HG02571 (cell line): Measurements from ENCODE around the gene ZNF598.

Source experiments
- ATAC-seq: cut with Tn5 transposase; IDR thresholded peaks from one replicate; pipeline ENCODE4 v1.9.1; 2021; ENCODE audit warnings: mild to moderate bottlenecking, moderate library complexity; ENCODE audit not compliant: unreplicated experiment

ZNF598 gene

DNA sequence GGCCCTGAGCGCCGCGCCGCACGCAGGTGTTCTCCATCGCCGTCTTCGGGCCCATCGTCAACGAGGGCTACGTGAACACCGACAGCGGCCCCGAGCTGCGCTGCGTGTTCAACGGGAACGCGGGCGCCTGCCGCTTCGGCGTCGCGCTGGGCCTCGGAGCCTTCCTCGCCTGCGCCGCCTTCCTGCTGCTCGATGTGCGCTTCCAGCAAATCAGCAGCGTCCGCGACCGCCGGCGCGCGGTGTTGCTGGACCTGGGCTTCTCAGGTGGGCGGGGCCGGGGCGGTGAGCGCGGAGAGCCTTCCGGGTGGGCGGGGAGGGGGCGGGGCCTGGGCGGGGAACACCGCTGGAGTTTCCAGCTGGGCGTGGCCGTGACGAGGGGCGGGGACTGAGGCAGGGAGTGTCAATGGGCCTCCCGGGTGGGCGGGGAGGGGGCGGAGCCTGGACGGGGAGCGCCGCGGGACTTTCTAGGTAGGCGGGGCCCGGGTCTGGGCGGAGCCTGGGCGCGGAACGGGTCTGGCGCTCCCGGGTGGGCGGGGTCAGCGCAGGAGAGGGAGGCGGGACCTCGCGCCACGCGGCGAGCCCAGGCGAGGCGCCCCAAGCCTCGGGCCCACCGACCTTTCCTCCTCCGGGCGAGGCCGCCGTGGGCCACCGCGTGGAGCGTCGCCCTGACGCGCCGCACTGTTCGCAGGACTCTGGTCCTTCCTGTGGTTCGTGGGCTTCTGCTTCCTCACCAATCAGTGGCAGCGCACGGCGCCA lies 17.5 kb downstream of the ZNF598 start:
- peak; percentile 46 for ATAC-seq

DNA sequence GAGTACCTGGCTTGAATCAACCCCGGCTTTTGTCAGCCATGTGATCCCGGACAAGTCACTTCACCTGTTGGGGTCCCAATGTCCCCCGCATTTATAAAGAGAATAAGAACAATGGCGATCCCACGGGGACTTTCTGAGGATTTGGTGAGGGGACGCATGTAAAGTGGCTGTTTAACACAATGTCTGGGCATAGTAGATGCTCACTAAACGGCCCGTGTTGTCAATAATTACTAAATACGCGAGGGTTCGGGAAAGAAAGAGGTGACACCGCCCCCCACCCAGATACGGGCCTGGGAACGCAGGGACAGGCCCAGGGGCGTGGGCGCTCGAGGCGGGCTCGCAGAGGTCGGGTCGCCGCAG lies 18.1 kb downstream of the ZNF598 start:
- ATAC-seq = no peak

- no peak for ATAC-seq
These were observed 18.5 kb downstream of the ZNF598 start for GRCh38 chr16:1991135-1991551.

DNA sequence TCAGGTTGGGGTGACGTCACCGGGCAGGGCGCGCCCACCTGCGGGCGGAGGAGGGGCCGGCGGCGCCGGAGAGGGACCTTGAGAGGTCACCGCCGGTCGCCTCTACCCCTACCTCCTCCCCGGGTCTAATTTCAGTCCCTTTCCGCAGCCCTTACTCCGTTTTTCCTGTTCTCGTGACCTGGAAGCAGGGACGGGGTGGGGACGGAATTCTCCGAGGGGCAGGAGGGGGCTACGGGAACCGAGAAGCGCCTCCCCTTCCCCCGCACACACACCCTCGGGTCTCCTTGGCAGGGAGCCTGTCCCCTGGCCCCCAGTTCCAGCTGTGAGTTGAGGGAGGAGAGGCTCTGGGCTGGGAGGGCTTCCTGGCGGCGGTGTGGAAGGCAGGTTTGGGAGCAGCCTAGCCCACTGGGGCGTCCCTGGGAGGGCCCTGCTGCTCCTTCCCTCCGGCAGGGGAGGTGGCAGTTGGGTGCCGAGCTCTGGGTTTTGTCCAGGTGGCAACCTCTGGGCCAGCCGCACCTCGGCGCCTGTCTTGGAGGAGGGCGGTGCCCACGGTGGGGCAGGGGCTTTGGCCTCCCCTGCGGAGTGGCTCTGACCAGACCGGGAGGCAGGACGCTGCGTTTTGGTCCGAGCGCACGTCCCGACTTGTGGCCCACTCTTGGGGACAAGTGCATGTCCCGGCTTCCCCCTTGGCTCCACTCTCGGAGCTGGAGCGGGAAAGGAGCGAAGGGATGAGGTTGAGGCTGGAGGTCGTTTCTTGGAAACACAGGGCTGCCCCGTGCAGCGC lies 19.1 kb downstream of the ZNF598 start:
- no peak for ATAC-seq

DNA sequence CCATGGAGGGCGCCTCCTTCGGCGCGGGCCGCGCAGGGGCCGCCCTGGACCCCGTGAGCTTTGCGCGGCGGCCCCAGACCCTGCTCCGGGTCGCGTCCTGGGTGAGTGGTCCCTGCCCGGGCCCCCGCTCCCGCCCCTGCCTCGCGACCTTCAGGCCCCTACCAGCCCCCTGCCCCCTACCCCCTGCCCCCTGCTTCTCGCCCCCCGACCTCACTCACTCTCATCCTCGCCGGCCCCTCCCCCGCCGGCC lies 19.6 kb downstream of the ZNF598 start:
- ATAC-seq = no peak

DNA sequence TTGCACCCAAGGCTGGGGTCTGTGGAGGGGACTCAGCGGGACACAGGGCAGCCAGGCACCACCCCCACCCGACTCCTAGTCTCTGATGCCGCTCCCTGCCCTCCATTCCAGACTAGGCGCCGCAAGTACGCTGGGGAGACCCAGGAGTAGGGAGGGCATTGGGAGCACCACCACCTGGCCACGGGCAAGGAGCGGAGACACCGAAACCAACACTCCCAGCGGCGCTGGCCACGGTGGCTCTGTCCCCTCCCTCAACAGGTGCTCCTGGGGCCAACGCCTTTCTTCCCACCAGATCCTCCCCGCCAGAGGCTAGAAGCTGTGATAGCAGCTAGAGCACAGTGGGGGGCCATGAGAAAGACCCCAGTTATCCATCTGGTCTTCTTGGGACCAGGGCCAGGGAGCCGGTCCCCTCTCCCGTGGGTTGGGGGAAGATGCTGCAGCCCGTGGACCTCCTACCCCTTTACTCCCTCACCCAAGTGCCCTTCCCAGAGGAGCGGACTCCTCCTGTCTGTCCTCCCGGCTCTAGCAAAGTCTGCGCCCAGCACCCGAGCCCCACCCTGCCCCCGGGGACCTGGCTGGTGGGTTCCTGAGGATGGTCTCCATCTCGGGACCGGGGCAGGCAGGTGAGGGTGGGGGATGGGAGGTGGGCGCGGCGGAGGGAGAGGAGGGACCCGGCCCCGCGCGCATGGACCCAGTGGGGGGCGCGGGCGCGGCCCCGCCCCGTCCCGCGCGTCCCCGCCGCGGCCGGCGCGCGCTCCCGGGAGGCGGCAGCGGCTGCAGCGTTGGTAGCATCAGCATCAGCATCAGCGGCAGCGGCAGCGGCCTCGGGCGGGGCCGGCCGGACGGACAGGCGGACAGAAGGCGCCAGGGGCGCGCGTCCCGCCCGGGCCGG lies 20.2 kb downstream of the ZNF598 start, which contains the start of gene SYNGR3:
Gene SYNGR3, plus strand, starts transcription at position 762 of the 892 bp plus-strand sequence. CDS start 133 bp downstream, outside the sequence.
- no peak for ATAC-seq

GRCh38 chr16:1987198-1987597 lies 22.4 kb downstream of the ZNF598 start:
- ATAC-seq = no peak

GRCh38 chr16:1985466-1986150 lies 24.0 kb downstream of the ZNF598 start:
- ATAC-seq = no peak

DNA sequence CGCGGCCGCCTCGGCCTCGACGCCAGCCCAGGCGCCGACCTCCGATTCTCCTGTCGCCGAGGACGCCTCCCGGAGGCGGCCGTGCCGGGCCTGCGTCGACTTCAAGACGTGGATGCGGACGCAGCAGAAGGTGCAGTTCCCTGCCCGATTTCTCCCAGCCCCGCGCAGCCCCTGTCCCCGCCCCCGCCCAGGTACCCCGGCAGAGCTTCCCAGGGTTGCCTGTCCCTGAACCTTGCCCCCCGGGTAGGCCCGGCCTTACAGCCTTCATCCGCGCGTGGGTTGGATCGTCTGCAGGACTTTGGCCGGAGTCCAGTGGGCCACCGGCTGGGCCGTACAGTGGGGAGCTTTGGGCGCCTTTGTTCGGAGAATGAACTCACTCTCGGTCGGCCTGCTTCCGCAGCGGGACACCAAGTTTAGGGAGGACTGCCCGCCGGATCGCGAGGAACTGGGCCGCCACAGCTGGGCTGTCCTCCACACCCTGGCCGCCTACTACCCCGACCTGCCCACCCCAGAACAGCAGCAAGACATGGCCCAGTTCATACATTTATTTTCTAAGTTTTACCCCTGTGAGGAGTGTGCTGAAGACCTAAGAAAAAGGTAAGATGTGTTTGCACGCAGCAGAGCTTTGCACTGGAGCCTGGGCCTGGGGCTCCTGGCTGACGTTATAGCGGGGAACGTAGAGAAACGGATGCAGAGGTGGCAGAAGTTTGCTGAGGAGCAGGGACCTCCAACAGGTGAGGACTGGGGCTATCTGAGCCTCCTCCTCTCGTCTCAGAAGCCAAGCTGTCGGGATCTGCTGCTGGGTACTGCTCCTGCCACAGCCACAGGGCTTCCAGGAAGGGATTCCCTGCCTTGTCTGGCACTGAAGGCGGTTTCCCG lies 25.0 kb downstream of the ZNF598 start:
- no peak for ATAC-seq

DNA sequence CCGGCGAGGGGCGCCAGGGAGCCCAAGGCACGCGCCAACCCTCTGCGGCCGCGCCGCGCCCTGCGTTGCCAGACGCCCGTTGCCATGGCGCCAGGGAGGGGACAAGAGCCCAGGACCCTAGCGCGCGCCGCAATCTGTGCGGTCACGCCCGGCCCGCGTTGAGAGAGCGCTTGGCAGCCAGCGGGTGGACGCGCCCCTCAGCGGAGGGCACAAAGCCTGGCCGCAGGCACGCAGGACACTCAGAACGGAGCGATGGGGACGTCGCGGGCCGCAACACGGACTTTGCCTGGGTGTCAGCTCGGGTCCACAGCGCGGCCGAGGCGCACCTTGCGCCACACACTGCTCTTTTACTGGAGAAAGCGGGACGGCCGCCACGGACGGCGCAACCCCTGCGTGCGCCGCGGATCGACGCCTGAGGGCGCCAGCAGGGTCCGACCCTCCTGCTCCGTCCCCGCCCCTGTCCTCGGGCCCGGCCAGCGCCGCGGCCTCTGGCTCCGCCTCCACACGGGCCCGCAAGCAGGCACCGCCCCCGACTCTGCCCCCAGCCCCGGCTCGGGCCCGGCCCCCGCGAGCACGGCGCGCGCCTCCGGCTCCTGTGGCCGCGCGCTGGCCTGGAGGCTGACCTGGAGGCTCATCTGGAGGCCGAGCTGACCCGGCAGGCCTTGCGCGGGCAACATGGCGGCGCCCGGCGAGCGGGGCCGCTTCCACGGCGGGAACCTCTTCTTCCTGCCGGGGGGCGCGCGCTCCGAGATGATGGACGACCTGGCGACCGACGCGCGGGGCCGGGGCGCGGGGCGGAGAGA lies 25.9 kb downstream of the ZNF598 start, which contains the start of gene GFER:
Gene GFER, plus strand, starts transcription at position 650 of the 803 bp plus-strand sequence. Its CDS starts 26 bp downstream, at position 676.
- ATAC-seq = peak; percentile 69

GRCh38 chr16:1982991-1983543 lies 26.6 kb downstream of the ZNF598 start:
- no peak for ATAC-seq

- ATAC-seq = no peak
These were observed 27.6 kb downstream of the ZNF598 start for GRCh38 chr16:1982013-1982433.

DNA sequence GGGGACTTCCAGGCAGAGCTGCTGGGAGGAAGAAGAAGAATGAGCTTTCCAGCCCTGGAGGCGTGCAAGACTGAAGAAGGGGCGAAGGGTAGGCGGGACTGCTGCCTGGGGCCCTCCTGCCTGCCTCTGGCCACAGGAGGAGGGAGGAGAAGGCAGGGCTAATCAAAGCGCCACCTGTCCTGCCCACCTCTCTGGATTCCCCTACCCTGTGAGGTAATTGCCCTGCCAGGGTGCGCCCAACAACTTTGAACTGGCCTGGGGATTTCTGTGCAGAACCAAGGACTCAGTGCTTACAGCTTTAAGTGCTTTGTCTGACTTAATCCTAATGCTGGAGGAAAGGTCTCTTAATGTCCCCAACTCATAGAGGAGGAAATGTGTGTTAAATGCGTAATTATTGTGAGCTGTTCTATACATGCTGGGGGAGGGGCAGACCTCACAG lies 28.2 kb downstream of the ZNF598 start, which contains the start of gene NOXO1:
Gene NOXO1, minus strand, starts transcription at position 72 of the 439 bp plus-strand sequence. CDS start 290 bp downstream, outside the sequence.
- ATAC-seq = no peak

DNA sequence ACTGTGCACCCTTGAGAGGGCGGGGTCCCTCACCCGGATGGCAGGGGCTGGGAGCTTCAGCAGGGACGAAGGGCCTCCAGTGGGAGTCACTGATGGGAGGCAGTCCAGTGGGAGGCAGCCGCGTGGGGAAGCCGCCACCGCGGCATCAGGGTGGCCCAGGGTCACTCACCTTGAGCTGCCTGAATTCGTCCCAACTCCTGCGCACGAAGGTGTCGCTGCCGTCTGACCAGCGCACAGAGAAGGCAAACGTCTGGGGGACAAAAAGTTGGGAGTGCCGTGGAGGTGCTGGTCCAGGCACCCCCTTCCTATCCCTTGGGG lies 28.9 kb downstream of the ZNF598 start:
- no peak for ATAC-seq

- ATAC-seq = no peak
These were observed 29.4 kb downstream of the ZNF598 start for GRCh38 chr16:1980030-1980769.

DNA sequence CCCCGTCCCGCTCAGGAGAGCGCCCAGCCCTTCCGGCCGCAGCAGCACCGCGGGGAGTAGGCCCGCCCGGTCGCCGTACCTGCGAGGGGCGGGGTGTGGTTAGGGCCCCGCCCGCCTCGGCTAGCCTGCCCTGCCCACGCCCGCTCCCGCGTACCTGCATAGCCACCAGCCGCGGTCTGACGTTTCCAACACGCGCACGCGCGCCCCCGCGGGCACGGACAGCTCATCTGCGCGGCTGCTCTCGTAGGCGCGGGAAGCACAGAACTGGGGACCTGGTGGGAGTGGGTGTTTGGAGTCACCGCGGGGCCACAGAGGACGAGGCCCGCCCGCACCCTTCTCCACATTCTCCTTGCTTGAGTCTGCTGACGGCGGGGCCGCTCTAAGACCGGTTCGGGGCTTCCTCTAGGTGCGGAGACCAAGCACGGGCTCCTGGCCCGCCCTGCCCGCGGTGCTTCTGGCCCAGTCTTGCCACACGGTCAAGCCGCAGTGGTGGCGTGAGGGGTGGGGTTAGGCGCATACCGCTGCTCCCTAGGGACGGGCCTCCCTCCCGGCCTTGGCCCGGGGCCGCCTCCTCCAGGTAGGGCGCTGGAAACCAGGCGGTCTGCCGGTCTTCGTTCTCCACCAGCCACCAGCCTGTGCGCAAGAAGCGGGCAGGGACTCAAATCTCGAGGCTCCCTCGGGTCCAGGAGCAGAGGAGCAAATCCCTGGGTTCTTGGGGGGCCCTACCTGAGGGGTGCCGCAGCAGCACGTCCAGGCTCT lies 30.2 kb downstream of the ZNF598 start:
- no peak for ATAC-seq

DNA sequence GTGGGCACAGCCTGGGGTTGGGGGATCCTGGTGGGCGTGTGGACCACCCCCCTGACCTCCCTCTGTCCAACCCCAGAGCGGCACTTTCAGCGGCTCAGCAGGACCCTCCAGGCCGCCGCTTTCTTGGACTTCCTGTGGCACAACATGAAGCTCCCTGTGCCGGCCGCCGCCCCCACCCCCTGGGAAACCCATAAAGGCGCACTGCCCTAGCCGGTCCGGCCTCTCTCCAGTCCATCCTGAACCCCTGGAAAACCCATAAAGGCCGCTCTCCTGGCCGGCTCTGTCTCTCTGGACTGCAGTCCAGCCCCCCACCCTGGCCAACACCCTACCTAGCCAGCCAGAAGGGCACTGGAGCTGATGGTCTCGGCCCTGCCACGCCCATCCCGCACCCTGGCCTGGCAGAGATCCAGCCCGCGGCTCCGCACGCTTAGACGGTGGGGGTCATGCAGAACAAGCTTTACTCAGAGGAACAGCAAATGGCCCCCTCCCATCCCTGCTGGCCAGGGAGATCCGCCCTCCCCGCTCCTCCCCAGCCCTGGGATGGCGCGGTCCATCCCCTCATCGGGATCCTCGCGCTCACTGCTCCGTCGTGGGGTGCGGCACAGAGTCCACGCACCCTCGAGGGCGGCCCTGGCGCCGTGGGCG lies 31.0 kb downstream of the ZNF598 start:
- no peak for ATAC-seq
